Measurements from ENCODE around the gene RRH. TPM values are rescaled to one million over a fixed set of nuclear protein-coding genes. Genes with fewer than 3 reads are reported as not detected.
"Not testable (repeated sequence)": the region's sequence is repeated elsewhere in the genome, so short reads cannot be mapped to it uniquely, and the experiment has no call there.

Gene RRH
- total and polyA plus RNA-seq, 2 experiments from 2014 or later, result not detected

- H3K27ac ChIP-seq, result no peak overlapping the region
- no peaks in the 10 kb centered on the region for H3K79me2 ChIP-seq (ENCODE audit: insufficient read depth)
- H3K4me3 ChIP-seq, result no peak overlapping the region
- no peaks in the 10 kb centered on the region for H3F3A ChIP-seq (ENCODE audit: insufficient read depth)
- H3K4me1 ChIP-seq (ENCODE audit: insufficient read depth), result no peaks in the 10 kb centered on the region
- no peak for TF ChIP-seq EZH2phosphoT487 (IDR thresholded peaks at IDR 0.05; ENCODE audit: insufficient read depth, low read depth)
- H3K9ac ChIP-seq, result no peak overlapping the region
- H3K27me3 ChIP-seq (replicated peaks; ENCODE audit: insufficient read depth), result no peaks in the 10 kb centered on the region
- DNase-seq, result no peak
- WGBS, 2 experiments (ENCODE audit: low coverage in 1 of 2, low lambda C conversion rate in 2 of 2, missing lambda C conversion rate in 2 of 2), result 71 to 74% methylated on average over 6 of the region's 6 CpGs
- H4K20me1 ChIP-seq (ENCODE audit: insufficient read depth), result no peaks in the 10 kb centered on the region
- no peak overlapping the region for H2AFZ ChIP-seq
- H3K9me3 ChIP-seq (ENCODE audit: low read depth), result no peaks in the 10 kb centered on the region
- in situ Hi-C loops (cut with MboI), result no loop called here
- no peaks in the 10 kb centered on the region for H3K9me2 ChIP-seq (ENCODE audit: insufficient read depth)
- H3K36me3 ChIP-seq (ENCODE audit: low read depth), result no peaks in the 10 kb centered on the region
- no peak overlapping the region for H3K4me2 ChIP-seq (ENCODE audit: unreplicated experiment)
These were observed 18.8 kb downstream of the RRH start for GRCh38 chr4:109846395-109847098.

- 82 to 83% methylated on average over 5 of the region's 5 CpGs for WGBS, 2 experiments (ENCODE audit: low coverage in 1 of 2, low lambda C conversion rate in 2 of 2, missing lambda C conversion rate in 2 of 2)
- Histone ChIP-seq H3K27ac (no peak within 1 kb of the TSS), H3K4me1 (ENCODE audit: insufficient read depth) (no peaks in the 10 kb centered on the region), H3K4me3 (no peak within 1 kb of the TSS), H3K9ac (no peak within 1 kb of the TSS), H3K36me3 (ENCODE audit: low read depth) (no peaks in the 10 kb centered on the region), H3K4me2 (ENCODE audit: unreplicated experiment) (no peak within 1 kb of the TSS), H3K79me2 (ENCODE audit: insufficient read depth) (no peaks in the 10 kb centered on the region), H3F3A (ENCODE audit: insufficient read depth) (no peaks in the 10 kb centered on the region), H3K9me2 (ENCODE audit: insufficient read depth) (no peaks in the 10 kb centered on the region), H3K9me3 (ENCODE audit: low read depth) (no peaks in the 10 kb centered on the region), H3K27me3 (replicated peaks; ENCODE audit: insufficient read depth) (no peaks in the 10 kb centered on the region), H4K20me1 (ENCODE audit: insufficient read depth) (no peaks in the 10 kb centered on the region), H2AFZ (no peak within 1 kb of the TSS)
- TF ChIP-seq EZH2phosphoT487 (IDR thresholded peaks at IDR 0.05; ENCODE audit: insufficient read depth, low read depth), result no peak
- no peak for TF ChIP-seq EZH2 (IDR thresholded peaks at IDR 0.05; ENCODE audit: insufficient read depth, poor library complexity, severe bottlenecking)
- DNase-seq, result no peak
- in situ Hi-C loops (cut with MboI), result no loop called here
These were observed 20.2 kb downstream of the RRH start, which contains the start of gene LRIT3 for GRCh38 chr4:109847896-109848442. Gene LRIT3 (plus strand): TSS chr4:109848107. CDS start chr4:109848202, 95 bp downstream.

- Histone ChIP-seq H3K27me3 (replicated peaks; ENCODE audit: insufficient read depth) (no peaks in the 10 kb centered on the region), H3K9ac (no peak overlapping the region), H3K9me3 (ENCODE audit: low read depth) (no peaks in the 10 kb centered on the region), H3K27ac (no peak overlapping the region), H3K4me2 (ENCODE audit: unreplicated experiment) (no peak overlapping the region), H2AFZ (no peak overlapping the region), H4K20me1 (ENCODE audit: insufficient read depth) (no peaks in the 10 kb centered on the region), H3K9me2 (ENCODE audit: insufficient read depth) (no peaks in the 10 kb centered on the region), H3K4me1 (ENCODE audit: insufficient read depth) (no peaks in the 10 kb centered on the region), H3K4me3 (no peak overlapping the region), H3K79me2 (ENCODE audit: insufficient read depth) (no peaks in the 10 kb centered on the region), H3F3A (ENCODE audit: insufficient read depth) (no peaks in the 10 kb centered on the region), H3K36me3 (ENCODE audit: low read depth) (no peaks in the 10 kb centered on the region)
- no peak for DNase-seq
- 51 to 58% methylated on average over 2 of the region's 2 CpGs for WGBS, 2 experiments (ENCODE audit: low coverage in 1 of 2, low lambda C conversion rate in 2 of 2, missing lambda C conversion rate in 2 of 2)
- TF ChIP-seq EZH2phosphoT487 (IDR thresholded peaks at IDR 0.05; ENCODE audit: insufficient read depth, low read depth), result no peak
- no peak for TF ChIP-seq EZH2 (IDR thresholded peaks at IDR 0.05; ENCODE audit: insufficient read depth, poor library complexity, severe bottlenecking)
- in situ Hi-C loops (cut with MboI), result no loop called here
These were observed 20.7 kb downstream of the RRH start for GRCh38 chr4:109848501-109848900.

GRCh38 chr4:109850601-109851000 lies 22.8 kb downstream of the RRH start:
- H2AFZ ChIP-seq, result no peak overlapping the region
- no peaks in the 10 kb centered on the region for H3K9me2 ChIP-seq (ENCODE audit: insufficient read depth)
- no peaks in the 10 kb centered on the region for H3K4me1 ChIP-seq (ENCODE audit: insufficient read depth)
- H3K4me3 ChIP-seq, result no peak overlapping the region
- no peak overlapping the region for H3K4me2 ChIP-seq (ENCODE audit: unreplicated experiment)
- H4K20me1 ChIP-seq (ENCODE audit: insufficient read depth), result no peaks in the 10 kb centered on the region
- H3K9ac ChIP-seq, result no peak overlapping the region
- 70 to 76% methylated on average over 5 of the region's 5 CpGs for WGBS, 2 experiments (ENCODE audit: low coverage in 1 of 2, low lambda C conversion rate in 2 of 2, missing lambda C conversion rate in 2 of 2)
- in situ Hi-C loops (cut with MboI), result no loop called here
- no peak overlapping the region for H3K27ac ChIP-seq
- H3K9me3 ChIP-seq (ENCODE audit: low read depth), result no peaks in the 10 kb centered on the region
- H3K79me2 ChIP-seq (ENCODE audit: insufficient read depth), result no peaks in the 10 kb centered on the region
- no peak for TF ChIP-seq EZH2phosphoT487 (IDR thresholded peaks at IDR 0.05; ENCODE audit: insufficient read depth, low read depth)
- TF ChIP-seq EZH2 (IDR thresholded peaks at IDR 0.05; ENCODE audit: insufficient read depth, poor library complexity, severe bottlenecking), result no peak
- H3K27me3 ChIP-seq (replicated peaks; ENCODE audit: insufficient read depth), result no peaks in the 10 kb centered on the region
- DNase-seq, result no peak
- no peaks in the 10 kb centered on the region for H3K36me3 ChIP-seq (ENCODE audit: low read depth)
- H3F3A ChIP-seq (ENCODE audit: insufficient read depth), result no peaks in the 10 kb centered on the region

- H3K9me2 ChIP-seq (ENCODE audit: insufficient read depth); H3F3A ChIP-seq (ENCODE audit: insufficient read depth); H3K4me2 ChIP-seq (ENCODE audit: unreplicated experiment); H3K79me2 ChIP-seq (ENCODE audit: insufficient read depth); H2AFZ ChIP-seq; H3K9me3 ChIP-seq (ENCODE audit: low read depth); H3K27ac ChIP-seq; in situ Hi-C loops (cut with MboI); H4K20me1 ChIP-seq (ENCODE audit: insufficient read depth); H3K27me3 ChIP-seq (replicated peaks; ENCODE audit: insufficient read depth); H3K4me3 ChIP-seq; DNase-seq; H3K4me1 ChIP-seq (ENCODE audit: insufficient read depth); H3K9ac ChIP-seq; H3K36me3 ChIP-seq (ENCODE audit: low read depth): not testable (repeated sequence)
- 49 to 53% methylated on average over 4 of the region's 4 CpGs for WGBS, 2 experiments (ENCODE audit: low coverage in 1 of 2, low lambda C conversion rate in 2 of 2, missing lambda C conversion rate in 2 of 2)
These were observed 31.9 kb downstream of the RRH start for GRCh38 chr4:109859426-109860300.
